Mucosa of stomach (tissue), 1 donor: ENCODE measurements around the gene LHX1.

ENCODE experiments used
- H3K27me3 ChIP-seq: one replicate; pipeline ENCODE4 v1.7.0; 2013; ENCODE audit warnings: mild to moderate bottlenecking, low read length; ENCODE audit not compliant: control insufficient read depth, insufficient read depth
- H3K36me3 ChIP-seq: one replicate; pipeline ENCODE4 v1.7.0; 2013; ENCODE audit warnings: low read length; ENCODE audit not compliant: control insufficient read depth, insufficient read depth
- H3K4me1 ChIP-seq: one replicate; pipeline ENCODE4 v1.7.0; 2013; ENCODE audit warnings: mild to moderate bottlenecking, low read length; ENCODE audit not compliant: control insufficient read depth, insufficient read depth
- H3K4me3 ChIP-seq: one replicate; pipeline ENCODE4 v1.7.0; 2013; ENCODE audit warnings: low read length
- H3K9ac ChIP-seq: one replicate; pipeline ENCODE4 v1.7.0; 2013; ENCODE audit warnings: mild to moderate bottlenecking, low read length, moderate library complexity
- H3K9me3 ChIP-seq: one replicate; pipeline ENCODE4 v1.7.0; 2013; ENCODE audit warnings: mild to moderate bottlenecking, low read length, moderate library complexity; ENCODE audit not compliant: control insufficient read depth
- donor health status: Pancreatic carcinoma.

The LHX1 gene

GRCh38 chr17:36926701-36927100 lies 10.6 kb upstream of the LHX1 start:
- Histone ChIP-seq H3K9ac (no peak overlapping the region), H3K4me3 (no peak overlapping the region), H3K4me1 (peaks cover 37% of the 10 kb centered on the region), H3K36me3 (no peaks in the 10 kb centered on the region), H3K9me3 (no peaks in the 10 kb centered on the region), H3K27me3 (peaks cover 50% of the 10 kb centered on the region)

DNA sequence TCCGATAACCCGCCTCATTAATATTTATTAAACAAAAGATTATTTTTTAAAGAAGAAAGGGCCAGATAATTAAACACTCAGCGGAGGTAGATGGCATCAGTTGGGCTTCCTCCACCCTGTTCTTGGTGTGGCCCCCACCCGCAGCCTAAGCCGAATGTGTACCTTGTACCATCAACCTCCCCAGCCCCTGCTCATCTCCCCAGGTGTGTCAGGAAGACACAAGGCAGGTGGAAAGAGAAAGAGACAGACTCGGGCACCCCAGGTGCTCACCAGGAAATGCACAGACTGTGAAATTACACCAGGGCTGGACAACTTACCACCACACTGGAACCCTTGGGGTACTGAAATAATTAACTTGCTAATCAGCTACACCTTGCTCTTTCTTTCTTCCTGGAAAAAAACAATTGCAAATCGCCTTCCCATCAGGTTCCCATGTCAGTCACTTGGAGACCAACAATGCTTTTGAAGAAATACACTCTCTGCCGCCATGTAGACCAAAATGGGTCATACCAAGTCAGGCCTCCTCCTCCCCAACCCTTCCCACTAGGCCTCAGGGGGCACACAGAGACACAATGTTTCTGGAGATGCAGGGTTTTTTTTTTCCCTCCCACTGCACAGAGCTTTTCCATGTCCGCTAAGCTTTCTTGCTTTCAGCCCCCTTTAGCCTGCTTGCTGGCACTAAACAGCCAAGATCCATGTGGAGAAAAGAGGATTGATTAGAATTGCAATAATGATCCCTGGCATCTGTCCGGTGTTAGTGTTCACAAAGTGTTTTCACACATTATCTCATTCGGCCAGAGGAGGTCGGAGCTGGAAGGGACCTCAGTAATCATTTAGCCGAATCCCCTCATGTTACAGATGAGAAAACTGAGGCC lies 8.6 kb upstream of the LHX1 start:
- Histone ChIP-seq H3K4me3 (no peak overlapping the region), H3K9ac (no peak overlapping the region), H3K9me3 (no peaks in the 10 kb centered on the region), H3K36me3 (no peaks in the 10 kb centered on the region), H3K27me3 (peaks cover 64% of the 10 kb centered on the region), H3K4me1 (peaks cover 36% of the 10 kb centered on the region)

DNA sequence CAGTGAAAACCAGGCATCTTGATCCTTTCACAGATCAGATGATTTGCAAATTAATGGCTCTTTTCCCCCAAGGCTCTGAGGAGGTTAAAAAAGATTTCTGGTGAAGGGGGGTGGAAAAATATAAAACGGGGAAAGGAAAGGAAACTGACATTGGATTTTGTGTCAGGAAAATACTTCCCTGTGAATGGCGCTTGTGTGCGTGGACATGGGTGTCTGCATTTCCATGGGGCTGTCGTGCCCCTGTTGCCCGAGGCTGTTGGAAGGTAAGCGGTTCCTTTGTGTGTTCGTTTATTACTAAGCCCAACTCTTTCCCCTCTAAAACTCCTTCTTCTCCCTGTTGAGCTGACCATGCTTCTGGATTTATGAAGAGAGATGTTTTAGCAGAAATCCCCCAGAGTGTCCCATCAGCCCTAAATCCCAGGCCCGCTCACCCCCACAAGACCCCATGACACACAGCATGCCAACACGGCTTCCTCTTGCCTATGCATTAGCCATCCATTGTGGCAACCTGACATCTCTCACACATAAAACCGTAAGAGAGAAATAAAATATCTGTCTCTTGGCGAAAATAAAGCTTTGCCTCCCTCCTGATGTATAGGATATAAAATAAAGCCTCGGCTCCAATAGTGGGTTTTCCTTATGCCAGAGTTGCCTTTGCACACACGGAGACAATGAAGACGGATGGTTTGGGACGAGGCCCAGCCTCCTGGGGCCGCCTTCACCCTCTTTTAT lies 7.3 kb upstream of the LHX1 start:
- Histone ChIP-seq H3K4me3 (no peak overlapping the region), H3K9ac (no peak overlapping the region), H3K9me3 (no peaks in the 10 kb centered on the region), H3K27me3 (peaks cover 77% of the 10 kb centered on the region), H3K36me3 (no peaks in the 10 kb centered on the region), H3K4me1 (peaks cover 35% of the 10 kb centered on the region)

DNA sequence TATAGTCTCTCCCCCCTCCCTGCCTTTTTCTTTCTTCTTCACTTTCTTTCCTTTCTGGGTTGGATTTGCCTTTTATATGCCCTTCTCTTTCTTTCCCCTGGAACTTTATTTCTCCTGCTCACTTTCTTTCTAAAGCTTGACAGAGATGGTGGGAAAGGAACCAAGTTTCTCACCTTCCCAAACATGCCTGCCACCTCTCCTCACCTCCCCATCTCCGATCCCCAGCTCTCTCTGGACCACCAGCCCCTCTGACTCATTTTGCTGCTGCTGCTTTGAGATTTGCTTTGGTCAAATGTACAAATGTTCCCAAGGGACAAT lies 6.7 kb upstream of the LHX1 start:
- H3K4me1 ChIP-seq = peaks cover 40% of the 10 kb centered on the region
- H3K27me3 ChIP-seq = peaks cover 83% of the 10 kb centered on the region
- H3K9me3 ChIP-seq = no peaks in the 10 kb centered on the region
- H3K36me3 ChIP-seq = no peaks in the 10 kb centered on the region
- no peak overlapping the region for H3K9ac ChIP-seq
- no peak overlapping the region for H3K4me3 ChIP-seq

GRCh38 chr17:36931096-36931696 lies 6.1 kb upstream of the LHX1 start:
- Histone ChIP-seq H3K4me1 (peaks cover 46% of the 10 kb centered on the region), H3K27me3 (peaks cover 89% of the 10 kb centered on the region), H3K36me3 (no peaks in the 10 kb centered on the region), H3K4me3 (no peak overlapping the region), H3K9me3 (no peaks in the 10 kb centered on the region), H3K9ac (no peak overlapping the region)

GRCh38 chr17:36931697-36932382 lies 5.4 kb upstream of the LHX1 start:
- Histone ChIP-seq H3K9me3 (no peaks in the 10 kb centered on the region), H3K4me1 (peaks cover 52% of the 10 kb centered on the region), H3K27me3 (peaks cover 96% of the 10 kb centered on the region), H3K4me3 (no peak overlapping the region), H3K9ac (no peak overlapping the region), H3K36me3 (no peaks in the 10 kb centered on the region)

DNA sequence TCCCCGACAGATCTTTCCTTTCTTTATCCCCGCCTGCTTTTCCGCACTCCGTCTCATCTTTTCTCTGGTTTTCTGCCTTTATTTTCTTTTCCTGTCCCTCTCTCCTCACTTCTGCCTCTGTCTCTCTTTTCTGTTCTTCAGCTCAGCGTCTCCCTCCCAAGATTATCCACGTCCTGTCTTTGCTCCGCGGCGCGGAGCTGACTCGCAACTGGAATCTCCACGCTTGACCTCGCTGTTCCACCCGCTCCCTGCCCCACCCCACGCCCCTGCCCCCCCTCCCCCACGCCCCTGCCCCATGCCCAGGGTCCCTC lies 4.9 kb upstream of the LHX1 start:
- H3K36me3 ChIP-seq = no peaks in the 10 kb centered on the region
- H3K4me1 ChIP-seq = peaks cover 57% of the 10 kb centered on the region
- H3K27me3 ChIP-seq = peaks cover 98% of the 10 kb centered on the region
- H3K4me3 ChIP-seq = no peak overlapping the region
- H3K9ac ChIP-seq = no peak overlapping the region
- H3K9me3 ChIP-seq = no peaks in the 10 kb centered on the region

DNA sequence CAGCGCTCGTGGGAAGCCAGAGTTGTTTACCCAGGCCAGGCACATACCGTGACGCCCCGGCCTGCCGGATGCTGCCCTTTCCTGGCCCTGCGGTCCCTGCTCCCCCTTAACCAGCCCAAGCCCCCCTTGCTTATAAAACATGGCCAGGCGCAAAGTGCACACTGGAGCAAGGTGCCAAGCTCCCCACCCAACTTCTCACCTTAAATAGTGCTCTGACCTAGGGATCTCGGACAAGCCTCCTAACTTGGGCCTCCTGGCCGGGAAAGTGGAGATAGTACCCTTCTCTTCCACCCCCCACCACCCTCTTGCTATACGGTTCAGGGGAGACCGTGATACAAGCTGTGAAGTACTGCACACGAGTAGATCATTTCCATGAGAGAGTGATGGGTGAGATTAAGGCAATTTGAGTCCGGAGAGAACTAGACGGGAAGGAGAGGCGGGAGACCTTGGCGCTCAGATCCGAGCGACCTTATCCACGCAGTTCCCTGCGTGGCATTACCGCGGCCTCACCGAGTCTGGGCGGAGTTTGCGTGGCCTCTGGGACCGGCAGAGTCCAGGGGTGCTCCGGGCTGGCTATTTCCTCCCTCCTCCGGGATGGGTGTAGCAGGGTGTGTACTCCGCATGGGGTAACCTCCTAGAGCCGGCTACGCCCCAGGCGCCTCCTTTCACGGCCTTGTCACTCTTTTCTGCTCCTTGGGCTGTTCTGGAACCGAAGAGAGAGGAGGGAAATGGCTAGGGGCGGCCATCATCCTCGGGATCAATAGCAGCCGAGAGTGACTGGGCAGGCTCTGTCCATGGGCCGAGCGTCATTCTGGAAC lies 4.4 kb upstream of the LHX1 start:
- Histone ChIP-seq H3K4me1 (peaks cover 63% of the 10 kb centered on the region), H3K9me3 (no peaks in the 10 kb centered on the region), H3K36me3 (no peaks in the 10 kb centered on the region), H3K9ac (no peak overlapping the region), H3K27me3 (peaks cover 99% of the 10 kb centered on the region), H3K4me3 (no peak overlapping the region)

DNA sequence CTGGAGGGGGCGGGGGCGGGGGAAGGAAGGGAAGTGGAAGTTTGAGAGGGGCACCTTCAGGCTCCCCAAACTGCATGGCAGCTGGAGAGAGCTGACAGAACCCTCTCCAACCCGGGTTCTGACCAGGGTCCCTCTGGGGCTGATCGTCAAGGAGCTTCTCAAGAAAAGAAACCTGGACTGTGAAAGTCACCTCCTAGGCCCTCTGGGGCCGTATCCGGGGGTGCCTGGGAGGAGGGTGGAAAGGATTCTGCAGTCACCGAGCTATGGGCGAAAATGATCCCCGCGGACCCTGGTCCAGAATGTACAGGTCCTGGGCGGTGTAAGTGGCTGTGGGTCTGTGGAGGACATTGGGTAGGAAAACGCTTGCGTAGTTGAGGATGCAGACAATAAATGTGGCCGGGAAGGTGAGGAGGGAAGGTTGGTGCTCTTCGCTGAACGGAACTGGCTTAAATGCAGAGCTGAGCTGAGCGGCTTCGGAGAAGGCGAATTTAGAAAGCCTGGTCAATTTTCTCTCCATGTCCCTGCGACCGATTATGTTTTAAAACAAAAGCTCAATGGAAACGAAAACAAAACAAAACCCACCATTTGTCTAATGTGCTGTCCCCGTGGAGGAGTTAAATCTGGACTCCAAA lies 3.6 kb upstream of the LHX1 start:
- H3K36me3 ChIP-seq = no peaks in the 10 kb centered on the region
- peaks cover 99% of the 10 kb centered on the region for H3K27me3 ChIP-seq
- H3K9ac ChIP-seq = no peak overlapping the region
- H3K9me3 ChIP-seq = no peaks in the 10 kb centered on the region
- no peak overlapping the region for H3K4me3 ChIP-seq
- peaks cover 70% of the 10 kb centered on the region for H3K4me1 ChIP-seq

- H3K9ac ChIP-seq = no peak overlapping the region
- H3K36me3 ChIP-seq = no peaks in the 10 kb centered on the region
- peaks cover 75% of the 10 kb centered on the region for H3K4me1 ChIP-seq
- H3K9me3 ChIP-seq = no peaks in the 10 kb centered on the region
- peaks cover 99% of the 10 kb centered on the region for H3K27me3 ChIP-seq
- no peak overlapping the region for H3K4me3 ChIP-seq
Observed at GRCh38 chr17:36934144-36934691, 3.1 kb upstream of the LHX1 start.
